ENCODE data around the gene FXYD1.
"Not testable (repeated sequence)": the region's sequence is repeated elsewhere in the genome, so short reads cannot be mapped to it uniquely, and the experiment has no call there.

FXYD1 gene
- 0 reads per million in 4 experiments for total RNA-seq

- no peak for DNase-seq
Measured at GRCh38 chr19:35138305-35138892, at the start of gene FXYD1. Gene FXYD1, plus strand, starts transcription at chr19:35138824. Its CDS starts 1,256 bp downstream, at chr19:35140080.

GRCh38 chr19:35089554-35089953 is 49.1 kb upstream of the FXYD1 start:
- DNase-seq: no peak

DNA sequence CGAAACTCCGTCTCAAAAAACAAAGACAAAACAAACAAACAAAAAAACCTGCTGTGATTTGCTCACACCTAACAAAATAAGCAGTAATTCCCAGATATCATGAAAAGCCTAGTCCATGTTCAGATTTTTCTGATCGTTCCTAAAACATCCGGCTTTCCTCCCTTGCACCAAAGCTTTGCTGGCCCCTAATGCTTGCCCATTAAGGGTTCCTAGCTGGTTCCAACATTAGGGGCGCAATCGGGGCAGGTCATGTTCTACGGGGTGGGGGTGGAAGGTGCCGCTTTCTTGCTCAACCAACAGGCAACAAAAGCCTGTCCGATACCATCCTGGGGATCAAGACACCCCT is 48.5 kb upstream of the FXYD1 start:
- no peak for DNase-seq

DNA sequence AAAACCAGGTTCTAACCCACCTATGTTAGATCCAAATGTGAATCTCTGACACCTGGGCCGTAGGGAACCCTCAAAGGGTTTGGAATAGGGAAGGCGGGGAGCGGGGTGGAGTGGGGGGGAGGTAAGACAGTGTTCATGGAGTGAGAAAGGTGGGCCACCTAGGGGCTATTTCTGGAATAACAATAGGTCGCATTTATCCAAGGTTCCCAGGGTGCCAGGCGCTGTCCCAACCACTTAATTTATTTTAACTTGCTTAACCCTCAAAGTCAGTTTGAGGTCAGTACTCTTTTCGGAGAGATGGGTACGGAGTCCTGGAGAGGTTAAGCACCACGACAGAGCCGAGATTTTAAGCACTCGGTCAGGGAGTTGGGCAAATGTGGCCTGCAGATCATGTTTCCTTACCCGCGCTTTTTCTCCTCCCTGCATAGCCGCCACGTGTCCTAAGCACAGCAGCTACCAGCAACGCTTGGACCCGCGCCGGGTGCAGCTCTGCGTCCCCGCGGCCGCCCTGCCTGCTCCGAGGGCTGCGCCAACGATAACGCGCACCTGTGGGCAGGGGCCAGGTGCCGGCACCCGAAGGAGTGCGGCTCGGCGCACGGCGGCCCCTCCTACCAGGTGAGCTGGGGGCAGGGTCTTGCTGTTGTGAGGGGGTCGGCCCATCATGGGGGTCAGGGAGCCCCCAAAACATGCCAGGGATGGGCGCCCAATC is 48.0 kb upstream of the FXYD1 start:
- DNase-seq: peak; percentile 13

DNA sequence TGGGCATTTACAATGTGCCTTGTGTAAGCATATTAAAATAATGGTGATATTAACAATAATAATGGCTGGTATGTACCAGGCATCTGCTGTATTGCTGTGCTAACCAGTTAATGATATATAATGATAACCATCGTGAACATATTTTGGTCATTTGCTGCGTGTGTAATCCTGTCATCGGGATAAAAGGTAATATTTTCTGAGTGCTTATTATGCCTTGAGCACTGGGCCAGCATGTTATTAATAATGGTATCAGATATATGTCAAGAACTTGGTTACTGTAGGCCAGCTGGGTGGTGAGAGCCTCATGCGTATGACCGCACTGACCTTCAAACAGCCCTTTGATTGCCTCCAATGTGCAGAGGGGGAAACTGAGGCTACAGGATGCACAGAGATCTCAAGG is 45.2 kb upstream of the FXYD1 start:
- no peak for DNase-seq

- no peak for DNase-seq
Measured at GRCh38 chr19:35093941-35094647, 44.5 kb upstream of the FXYD1 start.

- no peak for DNase-seq
Measured at GRCh38 chr19:35094656-35095055, 44.0 kb upstream of the FXYD1 start.

GRCh38 chr19:35095667-35096368 is 42.8 kb upstream of the FXYD1 start:
- no peak for DNase-seq

DNA sequence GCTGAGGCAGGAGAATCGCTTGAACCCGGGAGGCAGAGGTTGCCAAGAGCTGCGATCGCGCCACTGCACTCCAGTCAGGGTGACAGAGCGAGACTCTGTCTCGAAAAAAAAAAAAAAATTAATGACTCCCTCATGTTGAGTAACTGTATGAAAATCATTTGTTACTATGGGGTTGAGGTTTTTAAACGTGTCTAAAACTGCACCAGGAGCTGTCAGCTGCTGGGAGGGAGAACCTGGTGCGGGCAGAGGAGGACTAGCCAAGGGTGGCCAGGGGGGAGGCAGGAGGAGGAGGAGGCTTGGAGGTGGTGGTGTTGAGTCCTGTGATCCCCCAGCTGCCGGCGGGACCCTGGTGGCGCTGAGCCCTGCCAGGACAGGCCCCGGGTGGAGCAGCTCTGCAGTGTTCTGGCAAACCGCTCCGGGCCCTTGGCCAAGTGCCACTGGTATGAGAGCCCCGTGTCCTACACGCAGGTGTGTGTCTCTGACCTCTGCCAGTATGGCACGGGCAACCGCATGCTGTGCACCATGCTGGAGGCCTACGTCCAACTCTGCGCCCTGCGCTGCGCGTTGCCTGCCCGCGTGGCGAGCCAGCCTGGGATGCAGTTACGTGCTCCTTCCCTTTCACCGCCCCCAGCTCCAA is 40.1 kb upstream of the FXYD1 start:
- DNase-seq: no peak

DNA sequence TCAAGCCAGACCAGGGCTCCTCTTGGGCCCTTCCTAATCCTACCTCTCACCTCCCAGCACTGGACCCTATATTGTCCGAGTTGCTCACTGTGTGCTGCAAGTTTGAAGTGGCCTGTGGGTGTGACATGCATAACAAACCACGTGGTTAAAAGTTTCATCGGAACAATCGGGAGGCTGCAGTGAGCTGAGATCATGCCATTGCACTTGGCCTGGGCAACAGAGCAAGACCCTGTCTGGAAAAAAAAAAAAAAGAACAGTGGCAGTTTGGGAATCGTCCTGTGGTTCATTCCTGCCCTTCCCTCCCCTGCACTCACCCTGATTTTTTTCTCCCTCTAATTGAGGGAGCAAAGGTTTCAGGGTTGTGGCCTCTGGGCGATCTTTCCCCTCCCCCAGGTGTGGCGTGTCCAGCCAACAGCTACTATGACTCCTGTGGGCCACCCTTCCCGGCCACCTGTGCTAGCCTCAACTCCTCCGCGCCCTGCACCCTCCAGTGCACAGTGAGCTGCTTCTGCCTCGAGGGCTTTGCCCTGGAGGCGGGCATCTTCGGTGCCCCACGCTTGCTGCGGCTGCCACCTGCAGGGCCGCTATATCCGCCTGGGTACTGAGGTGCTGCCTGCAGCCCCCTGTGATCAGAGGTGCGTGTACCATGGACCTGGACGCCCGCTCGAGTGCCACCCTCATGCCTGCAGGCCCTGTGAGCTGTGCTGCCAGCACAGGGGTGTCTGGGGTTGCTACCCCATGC is 39.3 kb upstream of the FXYD1 start:
- no peak for DNase-seq

GRCh38 chr19:35099897-35100275 is 38.7 kb upstream of the FXYD1 start:
- DNase-seq: no peak

DNA sequence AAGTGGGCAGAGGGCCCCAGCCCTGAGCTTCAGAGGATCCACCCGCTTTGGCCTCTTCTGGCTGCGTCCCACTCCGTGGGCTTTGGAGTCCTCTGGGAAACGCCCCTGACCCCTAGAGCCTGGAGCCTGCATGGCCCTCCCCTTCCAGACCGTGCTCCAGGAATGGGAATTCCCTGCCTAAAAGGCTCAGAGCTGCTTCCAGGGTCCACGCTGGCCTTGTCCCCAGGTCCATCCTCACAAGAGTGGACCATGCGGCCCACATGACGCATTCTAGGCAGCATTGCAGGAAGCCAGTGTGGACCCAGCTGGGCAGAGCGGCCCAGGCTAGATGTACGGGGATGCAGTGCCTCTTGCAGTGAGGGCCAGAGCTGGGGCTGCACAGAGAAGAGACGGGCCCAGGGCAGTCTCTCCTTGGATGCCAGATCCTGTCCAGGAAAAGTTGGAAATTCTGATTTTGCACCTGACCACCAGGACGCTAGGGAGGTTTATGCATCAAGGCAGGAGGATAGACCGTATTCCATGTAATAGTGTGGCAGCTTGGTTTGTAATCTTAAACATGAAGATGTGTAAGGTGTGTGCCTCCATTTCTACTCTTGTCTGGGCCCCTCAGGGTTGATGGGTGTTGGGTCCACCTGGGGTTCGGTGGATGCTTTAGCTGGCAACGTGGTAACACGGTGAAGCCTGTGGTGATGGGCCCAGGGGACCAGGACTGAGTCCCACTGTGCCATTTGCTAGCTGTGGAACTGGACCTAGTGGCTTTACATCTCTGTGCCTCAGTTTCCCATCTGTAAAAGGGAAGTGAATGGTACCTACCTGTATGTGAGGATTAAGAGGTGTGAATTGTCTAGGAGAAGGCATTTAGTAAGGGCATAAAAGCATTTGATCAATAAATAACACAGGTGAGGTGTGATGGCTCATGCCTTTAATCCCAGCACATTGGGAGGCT is 37.8 kb upstream of the FXYD1 start:
- DNase-seq: no peak

DNA sequence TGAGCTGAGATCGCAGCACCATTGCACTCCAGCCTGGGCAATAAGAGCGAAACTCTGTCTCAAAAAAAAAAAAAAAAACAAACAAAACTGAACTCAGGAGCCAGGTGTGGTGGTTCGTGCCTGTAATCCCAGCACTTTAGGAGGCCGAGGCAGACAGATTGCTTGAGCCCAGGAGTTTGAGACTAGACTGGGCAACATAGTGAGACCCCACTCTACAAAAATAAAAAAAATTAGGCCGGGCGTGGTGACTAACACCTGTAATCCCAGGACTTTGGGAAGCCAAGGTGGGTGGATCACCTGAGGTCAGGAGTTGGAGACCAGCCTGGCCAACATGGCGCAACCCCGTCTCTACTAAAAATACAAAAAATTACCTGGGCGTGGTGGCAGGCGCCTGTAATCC is 36.7 kb upstream of the FXYD1 start:
- not testable (repeated sequence) for DNase-seq

- not testable (repeated sequence) for DNase-seq
Measured at GRCh38 chr19:35103614-35104013, 35.0 kb upstream of the FXYD1 start.

GRCh38 chr19:35104361-35104760 is 34.3 kb upstream of the FXYD1 start:
- no peak for DNase-seq

- DNase-seq: no peak
Measured at GRCh38 chr19:35105047-35105410, 33.6 kb upstream of the FXYD1 start.

DNA sequence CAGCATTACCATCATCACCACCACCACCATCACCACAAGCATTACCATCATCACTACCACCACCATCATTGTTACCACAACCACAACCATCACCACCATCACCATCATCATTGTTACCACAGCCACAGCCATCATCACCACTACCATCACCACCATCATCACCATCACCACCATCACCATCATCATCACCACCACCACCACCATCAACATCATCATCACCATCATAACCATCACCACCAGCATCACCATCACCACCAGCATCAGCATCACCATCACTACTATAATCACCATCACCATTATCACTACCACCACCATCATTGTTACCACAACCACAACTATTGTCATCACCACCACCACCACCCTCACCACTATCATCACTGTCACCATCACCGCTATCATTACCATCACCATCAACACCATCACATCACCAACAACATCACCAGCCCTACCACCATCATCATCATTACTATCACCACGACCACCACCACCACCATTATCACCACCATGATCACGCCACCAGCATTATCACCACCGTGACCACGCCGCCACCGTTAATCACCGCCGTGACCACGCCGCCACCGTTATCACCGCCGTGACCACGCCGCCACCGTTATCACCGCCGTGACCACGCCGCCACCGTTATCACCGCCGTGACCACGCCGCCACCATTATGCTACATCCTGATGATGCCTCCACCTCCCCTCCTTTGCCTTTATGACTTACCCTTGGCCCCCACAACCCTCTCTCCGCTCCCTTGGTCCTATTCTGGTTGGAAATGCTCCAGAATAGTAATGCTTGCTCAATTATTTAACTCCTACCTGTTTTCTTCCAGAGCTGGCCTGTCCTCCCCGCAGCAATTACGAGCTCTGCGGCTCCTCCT is 33.0 kb upstream of the FXYD1 start:
- no peak for DNase-seq

- no peak for DNase-seq
Measured at GRCh38 chr19:35106291-35106583, 32.4 kb upstream of the FXYD1 start.

DNA sequence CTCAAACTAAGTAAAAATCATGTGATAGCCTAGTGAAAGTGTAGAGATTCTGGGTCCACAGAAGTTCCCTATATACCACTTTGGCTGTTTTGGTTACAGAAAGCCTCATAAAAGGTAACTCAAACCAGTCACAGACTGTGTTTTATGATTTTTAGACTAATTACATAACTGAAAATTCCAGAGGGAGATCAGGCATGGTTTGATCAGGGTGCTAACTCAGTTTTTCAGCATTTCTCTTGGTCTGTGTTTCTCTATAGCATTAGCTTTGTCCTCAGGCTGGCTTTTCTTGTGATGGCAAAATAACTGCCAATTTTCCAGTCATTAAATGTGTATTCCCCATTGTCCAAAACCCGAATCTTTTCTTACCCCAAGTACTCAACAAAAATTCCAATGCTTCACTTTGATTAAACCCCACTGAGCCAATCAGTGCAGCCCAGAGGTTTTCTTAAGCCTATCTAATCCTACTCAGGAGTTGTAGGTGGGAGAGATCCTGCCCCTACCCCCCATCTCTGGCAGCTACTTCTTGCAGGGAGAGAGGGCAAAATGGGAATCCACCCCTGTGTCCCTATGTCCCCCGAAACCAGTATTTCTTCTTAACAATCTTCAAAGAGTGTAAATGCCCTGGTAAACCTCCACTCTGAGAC is 31.6 kb upstream of the FXYD1 start:
- no peak for DNase-seq

DNA sequence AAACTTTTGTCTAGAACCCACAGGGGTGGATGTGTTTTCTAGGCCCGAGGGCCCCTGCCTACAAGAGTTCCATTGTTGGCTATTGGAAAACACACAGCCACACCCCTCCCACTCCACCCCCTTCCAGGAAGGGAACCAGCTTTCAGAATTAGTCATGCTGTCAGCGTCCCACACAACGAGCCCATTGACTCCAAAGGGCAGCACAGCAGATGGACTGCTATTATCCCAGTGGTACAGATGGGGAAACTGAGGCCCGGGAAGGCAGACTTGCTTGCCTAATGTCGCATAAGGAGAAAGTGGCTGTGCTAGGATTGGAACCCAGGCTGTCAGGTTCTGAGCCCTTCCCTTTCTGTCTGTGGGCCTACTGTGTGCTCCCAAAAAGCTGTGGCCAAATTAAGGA is 31.1 kb upstream of the FXYD1 start:
- DNase-seq: no peak

Measured in effector CD8-positive, alpha-beta T cell (primary cell).